Liver (tissue), 9 donors: ENCODE results near the gene ATP7B. TPM values are rescaled to one million over a fixed set of nuclear protein-coding genes. Genes with fewer than 3 reads are reported as not detected.

Experiments
- DNase-seq: peaks from one replicate; pipeline ENCODE4 v3.0.0-alpha.2; 2017; ENCODE audit warnings: low spot score
- H3K27ac ChIP-seq, 2 donors: one replicate each; pipeline ENCODE4 v1.7.0; 2013; ENCODE audit warnings: inconsistent platforms in 2 of 2, low read length in 2 of 2, control low read depth in 1 of 2, low read depth in 1 of 2, mild to moderate bottlenecking in 1 of 2
- H3K27me3 ChIP-seq, 4 donors: one replicate each; pipeline versions ENCODE4 v1.6.1 to v1.7.0; 2013; ENCODE audit warnings: low read length in 3 of 4, inconsistent platforms in 1 of 4, mild to moderate bottlenecking in 1 of 4, moderate library complexity in 1 of 4; ENCODE audit not compliant: control insufficient read depth in 4 of 4, insufficient read depth in 4 of 4
- H3K36me3 ChIP-seq, 4 donors: one replicate each; pipeline versions ENCODE4 v1.6.1 to v1.7.0; 2013; ENCODE audit warnings: low read length in 3 of 4, mild to moderate bottlenecking in 3 of 4, low read depth in 1 of 4, moderate library complexity in 1 of 4; ENCODE audit not compliant: control insufficient read depth in 4 of 4, insufficient read depth in 3 of 4
- H3K4me1 ChIP-seq, 4 donors: one replicate each; pipeline versions ENCODE4 v1.6.1 to v1.7.0; 2013; ENCODE audit warnings: low read length in 3 of 4, mild to moderate bottlenecking in 3 of 4, moderate library complexity in 1 of 4; ENCODE audit not compliant: control insufficient read depth in 4 of 4, insufficient read depth in 4 of 4
- H3K4me3 ChIP-seq, 3 donors: one replicate each; pipeline versions ENCODE4 v1.6.1 to v1.7.0; 2013; ENCODE audit warnings: low read length in 3 of 3, control low read depth in 1 of 3, low read depth in 1 of 3, mild to moderate bottlenecking in 1 of 3
- H3K9ac ChIP-seq, 2 donors: one replicate each; pipeline ENCODE4 v1.7.0; 2013; ENCODE audit warnings: low read length in 2 of 2, mild to moderate bottlenecking in 2 of 2, moderate library complexity in 2 of 2, control low read depth in 1 of 2, low read depth in 1 of 2
- H3K9me3 ChIP-seq, 4 donors: one replicate each; pipeline versions ENCODE4 v1.6.1 to v1.7.0; 2013; ENCODE audit warnings: low read length in 3 of 4; ENCODE audit not compliant: control insufficient read depth in 4 of 4
- ATF3 ChIP-seq: IDR thresholded peaks from 2 replicates; pipeline ENCODE4 v1.6.1; 2016; ENCODE audit warnings: antibody characterized with exemption
- EGR1 ChIP-seq, 2 donors: IDR thresholded peaks; 2 replicates each; pipeline ENCODE4 v1.6.1; 2016 to 2018; ENCODE audit warnings: antibody characterized with exemption in 2 of 2, low read depth in 2 of 2
- FOXA1 ChIP-seq: IDR thresholded peaks from 2 replicates; pipeline ENCODE4 v1.6.1; 2016; ENCODE audit warnings: antibody characterized with exemption
- FOXA2 ChIP-seq: IDR thresholded peaks from 2 replicates; pipeline ENCODE4 v1.6.1; 2016; ENCODE audit warnings: antibody characterized with exemption
- GABPA ChIP-seq, 2 donors: IDR thresholded peaks in 1 of 2; conservative IDR thresholded peaks in 1 of 2; 2 replicates each; pipeline ENCODE4 v1.6.1; 2016; ENCODE audit warnings: antibody characterized with exemption in 2 of 2, mild to moderate bottlenecking in 1 of 2, moderate library complexity in 1 of 2
- HNF4A ChIP-seq, 2 donors: conservative IDR thresholded peaks; 2 replicates each; pipeline ENCODE4 v1.6.1; 2016; ENCODE audit warnings: antibody characterized with exemption in 2 of 2, mild to moderate bottlenecking in 2 of 2
- HNF4G ChIP-seq: IDR thresholded peaks from 2 replicates; pipeline ENCODE4 v1.6.1; 2016; ENCODE audit warnings: antibody characterized with exemption
- JUND ChIP-seq, 2 donors: IDR thresholded peaks; 2 replicates each; pipeline ENCODE4 v1.6.1; 2016; ENCODE audit warnings: antibody characterized with exemption in 2 of 2
- MAX ChIP-seq: IDR thresholded peaks from 2 replicates; pipeline ENCODE4 v1.6.1; 2016; ENCODE audit warnings: antibody characterized with exemption
- RAD21 ChIP-seq, 2 donors: IDR thresholded peaks; 2 replicates each; pipeline ENCODE4 v1.6.1; 2016; ENCODE audit warnings: antibody characterized with exemption in 2 of 2, mild to moderate bottlenecking in 2 of 2
- REST ChIP-seq: IDR thresholded peaks from 2 replicates; pipeline ENCODE4 v1.6.1; 2016; ENCODE audit warnings: antibody characterized with exemption, mild to moderate bottlenecking
- RXRA ChIP-seq, 2 donors: IDR thresholded peaks; 2 replicates each; pipeline ENCODE4 v1.6.1; 2017 to 2018; ENCODE audit warnings: antibody characterized with exemption in 2 of 2, mild to moderate bottlenecking in 1 of 2
- SP1 ChIP-seq: IDR thresholded peaks from 2 replicates; pipeline ENCODE4 v1.6.1; 2018; ENCODE audit warnings: antibody characterized with exemption, mild to moderate bottlenecking
- TAF1 ChIP-seq: conservative IDR thresholded peaks from 2 replicates; pipeline ENCODE4 v1.6.1; 2016; ENCODE audit warnings: antibody characterized with exemption, mild to moderate bottlenecking
- YY1 ChIP-seq: IDR thresholded peaks from 2 replicates; pipeline ENCODE4 v1.6.1; 2016; ENCODE audit warnings: antibody characterized with exemption, mild to moderate bottlenecking
- ZBTB33 ChIP-seq: IDR thresholded peaks from 2 replicates; pipeline ENCODE4 v1.6.1; 2016; ENCODE audit warnings: antibody characterized with exemption
- WGBS: extraction: QIAGEN DNeasy Blood & Tissue Kit; methylation state at CpG from one replicate; pipeline ENCODE4 v1.1.7; 2013; 5-methylcytosine and 5-hydroxymethylcytosine counted together
- polyA plus RNA-seq, 2 donors: library from polyadenylated mRNA; stranded (reverse) in 1 of 2; unstranded in 1 of 2; fragments of 200-250 nt in 1 of 2; fragments of >200 nt in 1 of 2; fragmentation: Nextera tagmentation in 1 of 2; extraction: Ambion mirVana in 1 of 2; gene quantifications; one replicate each; pipeline versions ENCODE4 v1.2.1 to v1.2.3, GENCODE V29; 2013 to 2015
- total RNA-seq, 2 donors: library from RNA; depleted of rRNA; stranded (reverse); fragments of >200 nt; gene quantifications; one replicate each; pipeline ENCODE4 v1.2.3, GENCODE V29; 2014
- donor health status: healthy.
- donor health status: healthy.
- donor health status: healthy.
- donor health status: healthy.
- donor health status: healthy.

Gene ATP7B
- total and polyA plus RNA-seq, 4 donors: 8.0 to 37.7 (median 22.1) TPM

GRCh38 chr13:51916051-51916818 is 95.0 kb downstream of the ATP7B start (continued):
- no peak for TF ChIP-seq EGR1 (IDR thresholded peaks at IDR 0.05; ENCODE audit: low read depth in 2 of 2)
- no peak for TF ChIP-seq JUND (IDR thresholded peaks at IDR 0.05)
- TF ChIP-seq FOXA2: no peak
- TF ChIP-seq YY1: no peak
- no peak for TF ChIP-seq GABPA (IDR thresholded peaks at IDR 0.05 in 1 of 2, conservative IDR thresholded peaks at IDR 0.05 in 1 of 2)
- no peak for TF ChIP-seq ZBTB33
- no peak for TF ChIP-seq MAX
- no peak for TF ChIP-seq FOXA1
- no peak for TF ChIP-seq ATF3

- H3K4me1 ChIP-seq: no peaks in the 10 kb centered on the region
- peaks cover 0 to 6% (median 6%) of the 10 kb centered on the region in 4 donors for H3K36me3 ChIP-seq
- DNase-seq: no peak
- H3K9me3 ChIP-seq: no peaks in the 10 kb centered on the region
- no peak overlapping the region for H3K4me3 ChIP-seq
- H3K9ac ChIP-seq: no peak overlapping the region
- no peak overlapping the region for H3K27ac ChIP-seq
- WGBS: 86% methylated on average over 7 of the region's 7 CpGs
- TF ChIP-seq EGR1 (IDR thresholded peaks at IDR 0.05; ENCODE audit: low read depth in 2 of 2): no peak
- TF ChIP-seq FOXA2: no peak
- TF ChIP-seq HNF4G: no peak
- no peak for TF ChIP-seq JUND (IDR thresholded peaks at IDR 0.05)
- no peak for TF ChIP-seq RXRA (IDR thresholded peaks at IDR 0.05)
- TF ChIP-seq RAD21 (IDR thresholded peaks at IDR 0.05): no peak
- no peak for TF ChIP-seq SP1
- no peak for TF ChIP-seq HNF4A (conservative IDR thresholded peaks at IDR 0.05)
- no peak for TF ChIP-seq GABPA (IDR thresholded peaks at IDR 0.05 in 1 of 2, conservative IDR thresholded peaks at IDR 0.05 in 1 of 2)
- TF ChIP-seq FOXA1: no peak
- no peak for TF ChIP-seq ZBTB33
- no peak for TF ChIP-seq REST
- TF ChIP-seq TAF1: no peak
- H3K27me3 ChIP-seq: no peaks in the 10 kb centered on the region
Observed at GRCh38 chr13:51914137-51914493, 97.1 kb downstream of the ATP7B start.
